Measurements from ENCODE around the gene SPACA6.
A peak's percentile ranks its signal among the peaks of the same experiment; 100 is the strongest.

SPACA6 gene

GRCh38 chr19:51653162-51653561 is 40.0 kb upstream of the SPACA6 start:
- no peak overlapping the region for H3K4me3 ChIP-seq (ENCODE audit: low read depth, low read length)
- no peak for DNase-seq (ENCODE audit: low read depth, low spot score)
- no peak for TF ChIP-seq CTCF (IDR thresholded peaks at IDR 0.05; ENCODE audit: insufficient read depth, low read length, missing control alignments)
- POLR2A ChIA-PET = no interaction called here
- CTCF ChIA-PET = interaction anchor here (1.2 to 1.5 kb wide), 3 partner anchors 28 to 181 kb away, joined by 3 to 5 read pairs (median 3); no protein-coding TSS in a partner anchor

GRCh38 chr19:51654783-51655182 is 38.3 kb upstream of the SPACA6 start:
- DNase-seq (ENCODE audit: low read depth, low spot score) = no peak
- POLR2A ChIA-PET = no interaction called here
- no peak overlapping the region for H3K4me3 ChIP-seq (ENCODE audit: low read depth, low read length)
- CTCF ChIA-PET = interaction anchor here (1.0 to 8.6 kb wide), 6 partner anchors 15 to 181 kb away, joined by 3 to 184 read pairs (median 4); partner anchors contain the start of gene CEACAM18
- TF ChIP-seq CTCF (IDR thresholded peaks at IDR 0.05; ENCODE audit: insufficient read depth, low read length, missing control alignments) = no peak

GRCh38 chr19:51660975-51661600 is 32.0 kb upstream of the SPACA6 start:
- H3K4me3 ChIP-seq (ENCODE audit: low read depth, low read length) = no peak overlapping the region
- DNase-seq (ENCODE audit: low read depth, low spot score) = peak; percentile 10
- CTCF ChIA-PET = interaction anchor here (0.7 to 8.6 kb wide), 21 partner anchors 9 to 323 kb away, joined by 3 to 184 read pairs (median 4); partner anchors contain the start of gene CEACAM18
- POLR2A ChIA-PET = interaction anchor here (0.6 kb wide), 1 partner anchor 90 kb away, joined by 4 read pairs; the partner anchor contains the start of gene ZNF175
- peak; percentile 83 for TF ChIP-seq CTCF (IDR thresholded peaks at IDR 0.05; ENCODE audit: insufficient read depth, low read length, missing control alignments)

GRCh38 chr19:51663650-51664049 is 29.5 kb upstream of the SPACA6 start:
- DNase-seq (ENCODE audit: low read depth, low spot score) = no peak
- CTCF ChIA-PET = interaction anchor here (1.0 to 7.2 kb wide), 4 partner anchors 19 to 192 kb away, joined by 3 to 41 read pairs (median 5); no protein-coding TSS in a partner anchor
- H3K4me3 ChIP-seq (ENCODE audit: low read depth, low read length) = no peak overlapping the region
- POLR2A ChIA-PET = no interaction called here
- TF ChIP-seq CTCF (IDR thresholded peaks at IDR 0.05; ENCODE audit: insufficient read depth, low read length, missing control alignments) = no peak

- TF ChIP-seq CTCF (IDR thresholded peaks at IDR 0.05; ENCODE audit: insufficient read depth, low read length, missing control alignments) = no peak
- ChIA-PET CTCF (interaction anchor here (1.6 to 7.2 kb wide), 3 partner anchors 19 to 193 kb away, joined by 5 to 41 read pairs (median 5); no protein-coding TSS in a partner anchor), POLR2A (no interaction called here)
- no peak overlapping the region for H3K4me3 ChIP-seq (ENCODE audit: low read depth, low read length)
- DNase-seq (ENCODE audit: low read depth, low spot score) = no peak
Measured at GRCh38 chr19:51664131-51664530, 29.0 kb upstream of the SPACA6 start.

GRCh38 chr19:51664997-51665396 is 28.1 kb upstream of the SPACA6 start:
- CTCF ChIA-PET = interaction anchor here (0.8 to 7.2 kb wide), 4 partner anchors 9 to 113 kb away, joined by 3 to 41 read pairs (median 4); no protein-coding TSS in a partner anchor
- H3K4me3 ChIP-seq (ENCODE audit: low read depth, low read length) = no peak overlapping the region
- POLR2A ChIA-PET = no interaction called here
- no peak for DNase-seq (ENCODE audit: low read depth, low spot score)
- no peak for TF ChIP-seq CTCF (IDR thresholded peaks at IDR 0.05; ENCODE audit: insufficient read depth, low read length, missing control alignments)
